SK-MEL-5 (cell line): ENCODE measurements around the gene CORO2B. TPM values are rescaled to one million over a fixed set of nuclear protein-coding genes. Genes with fewer than 3 reads are reported as not detected.
A peak's percentile ranks its signal among the peaks of the same experiment; 100 is the strongest.

Experiments
- DNase-seq: peaks from one replicate; pipeline ENCODE4 v3.0.0-alpha.2; 2016; ENCODE audit warnings: low read depth, low spot score
- in situ Hi-C: cut with HindIII; loops from 2 replicates; pipeline ENCODE4 v1.10.0; 2016; ENCODE audit warnings: low sequenced_read_pairs, high pct_unique_total_duplicates, low pct_unique_long_range_greater_than_20kb
- total RNA-seq: library from RNA; depleted of rRNA; stranded (reverse); fragments of >200 nt; shearing (Covaris generic); gene quantifications from 2 replicates; pipeline ENCODE4 v1.2.3, GENCODE V29; 2014

CORO2B gene
- total RNA-seq, 1 experiment from 2014 or later: 0.13 TPM

GRCh38 chr15:68687136-68687735 lies 108.4 kb downstream of the CORO2B start:
- in situ Hi-C loops: no loop called here
- no peak for DNase-seq

DNA sequence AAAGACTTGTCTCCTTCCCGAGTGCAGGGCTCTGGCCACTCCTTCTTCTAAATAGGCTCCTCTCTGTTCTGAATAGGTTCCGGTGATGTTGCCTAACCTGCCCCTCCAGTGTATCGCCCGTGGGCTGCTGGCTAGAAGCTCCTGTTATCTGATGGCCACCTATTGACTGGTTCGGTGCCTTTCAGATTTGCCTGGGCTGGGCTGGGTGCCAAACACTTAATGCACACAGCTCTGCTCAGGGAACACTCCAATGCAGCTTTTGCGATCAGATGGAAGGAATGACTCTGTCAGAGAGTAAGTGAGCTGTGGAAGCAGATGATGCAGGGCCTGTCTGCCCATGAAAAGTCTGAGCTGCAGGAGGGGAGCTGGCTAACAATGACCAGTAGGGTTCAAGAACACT lies 112.9 kb downstream of the CORO2B start:
- peak; percentile 42 for DNase-seq
- in situ Hi-C loops: no loop called here

GRCh38 chr15:68693071-68693470 lies 114.3 kb downstream of the CORO2B start:
- no peak for DNase-seq
- in situ Hi-C loops: no loop called here

DNA sequence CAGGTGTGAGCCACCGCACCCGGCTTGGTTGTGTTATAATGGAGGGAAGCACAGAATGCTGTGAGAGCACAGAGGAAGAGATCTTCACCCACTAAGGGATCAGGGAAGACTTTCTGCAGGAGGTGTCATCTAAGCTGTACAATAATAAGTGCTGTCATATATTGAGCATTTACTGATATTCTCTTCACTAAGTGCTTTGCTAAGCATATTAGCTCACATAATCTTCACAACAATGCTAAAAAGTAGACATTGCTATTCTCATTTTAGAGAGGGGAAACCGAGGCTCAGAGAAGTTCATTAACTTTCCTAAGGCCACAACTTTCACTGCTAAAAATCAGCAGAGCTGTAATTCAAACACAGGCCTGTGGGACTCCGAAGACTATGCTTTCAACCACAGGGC lies 115.3 kb downstream of the CORO2B start:
- in situ Hi-C loops: no loop called here

DNA sequence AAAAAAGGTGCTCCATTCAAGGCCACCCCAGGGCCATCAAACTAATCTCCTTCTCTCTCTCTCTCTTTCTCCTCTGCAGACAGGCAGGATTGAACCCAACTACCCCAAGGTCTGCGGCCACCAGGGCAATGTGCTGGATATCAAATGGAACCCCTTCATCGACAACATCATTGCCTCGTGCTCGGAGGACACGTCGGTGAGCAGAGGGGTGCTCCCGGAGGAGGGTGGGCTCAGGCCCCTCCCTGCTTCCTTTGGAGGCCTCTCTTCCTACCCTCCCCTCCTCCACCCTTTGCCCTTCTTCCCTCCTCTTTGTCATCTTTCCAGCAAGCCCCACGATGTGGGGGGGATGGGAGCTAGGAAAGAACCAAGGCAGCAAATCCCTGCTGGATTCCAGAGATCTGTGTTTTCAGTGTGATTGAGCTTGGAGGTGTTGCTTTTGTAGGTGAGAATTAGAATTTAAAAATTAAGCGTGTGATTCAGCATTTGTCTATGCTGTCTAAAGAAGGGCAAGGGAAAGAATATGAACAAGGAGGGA lies 116.3 kb downstream of the CORO2B start:
- in situ Hi-C loops: no loop called here

More for the DNA sequence above, 115.3 kb downstream of the CORO2B start:
- no peak for DNase-seq

DNA sequence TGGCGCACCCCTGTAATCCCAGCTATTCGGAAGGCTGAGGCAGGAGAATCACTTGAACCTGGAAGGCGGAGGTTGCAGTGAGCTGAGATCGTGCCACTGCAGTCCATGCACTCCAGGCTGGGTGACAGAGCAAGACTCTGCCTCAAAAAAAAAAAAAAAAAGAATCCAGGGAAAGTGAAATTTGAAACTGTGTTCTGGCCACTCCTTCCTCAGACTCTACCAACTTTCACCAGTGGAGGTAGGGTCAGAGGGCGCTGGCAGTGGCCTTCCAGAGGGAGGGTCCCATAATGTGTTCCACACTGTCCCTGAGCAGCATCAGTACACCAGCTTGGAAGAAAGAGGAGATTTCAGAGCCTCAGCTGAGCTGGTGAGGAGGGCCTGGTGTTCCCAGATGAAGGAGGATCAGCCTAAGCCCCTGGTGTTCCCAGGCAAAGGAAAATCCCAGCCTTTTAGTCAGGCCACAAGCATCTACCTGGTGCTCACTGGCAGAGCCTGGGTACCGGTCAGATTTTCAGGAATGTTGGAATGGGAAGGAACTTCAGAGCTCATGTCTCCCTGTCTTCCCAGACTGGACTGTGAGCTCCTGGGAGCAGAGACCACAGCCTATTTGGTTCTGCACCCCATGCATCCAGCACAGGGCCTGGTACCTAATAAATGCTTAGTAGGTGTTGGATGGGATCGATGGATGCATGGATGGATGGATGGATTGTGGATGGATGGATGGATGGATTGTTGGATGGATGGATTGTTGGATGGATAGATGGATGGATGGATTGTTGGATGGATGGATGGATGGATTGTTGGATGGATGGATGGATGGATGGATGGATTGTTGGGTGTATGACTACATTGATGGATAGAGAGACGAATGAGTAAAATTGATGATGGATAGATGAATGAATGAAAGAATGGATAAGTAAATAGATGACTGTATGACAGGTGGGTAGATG lies 117.9 kb downstream of the CORO2B start:
- no peak for DNase-seq
- in situ Hi-C loops: no loop called here

More for the DNA sequence above, 116.3 kb downstream of the CORO2B start:
- DNase-seq: no peak

DNA sequence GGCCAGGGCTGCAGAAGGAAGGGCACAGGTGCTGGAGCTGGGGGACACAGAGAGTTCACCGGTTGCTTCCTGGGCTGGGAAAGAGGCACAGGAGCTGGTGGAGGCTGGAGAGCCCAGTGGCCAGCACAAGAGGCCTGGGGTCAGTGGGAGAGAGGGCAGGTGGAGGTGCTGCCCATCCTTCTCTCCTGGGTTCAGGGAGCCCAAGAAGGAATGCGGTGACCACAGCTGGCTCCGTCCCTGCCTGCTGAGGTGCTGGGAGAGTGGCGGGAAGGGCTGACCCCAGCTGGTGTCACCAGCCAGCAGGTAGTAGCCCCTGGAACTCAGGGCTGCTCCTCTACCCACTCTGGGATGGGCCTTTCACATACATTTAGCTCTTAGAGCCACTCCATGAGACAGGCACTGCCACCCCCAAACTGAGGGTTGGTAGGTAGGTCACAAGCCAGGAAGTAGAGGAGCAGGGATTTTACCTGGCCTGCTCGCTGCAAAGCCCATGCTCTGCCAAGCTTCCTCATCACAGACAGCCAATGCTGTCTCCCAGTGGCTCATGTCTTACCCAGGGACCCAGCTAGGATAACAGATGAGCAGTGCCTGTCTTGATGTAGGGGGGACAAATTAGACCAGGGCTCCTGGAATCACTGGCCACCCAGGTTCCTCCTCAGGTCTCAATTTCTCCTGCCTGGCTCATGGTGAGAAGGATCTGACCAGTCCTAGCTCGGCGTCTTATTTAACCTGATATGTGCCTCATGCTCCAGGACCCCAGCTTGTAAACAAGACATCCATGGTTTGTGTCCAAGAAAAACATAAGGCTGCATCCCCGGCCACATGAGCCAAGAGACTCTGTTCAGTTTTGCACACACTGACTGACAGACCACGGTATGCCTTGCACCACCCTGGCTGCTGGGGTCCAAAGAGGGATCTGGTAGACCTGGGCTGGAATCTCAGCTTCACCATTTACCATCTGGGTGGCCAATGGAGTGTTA lies 119.2 kb downstream of the CORO2B start:
- no peak for DNase-seq
- in situ Hi-C loops: no loop called here

DNA sequence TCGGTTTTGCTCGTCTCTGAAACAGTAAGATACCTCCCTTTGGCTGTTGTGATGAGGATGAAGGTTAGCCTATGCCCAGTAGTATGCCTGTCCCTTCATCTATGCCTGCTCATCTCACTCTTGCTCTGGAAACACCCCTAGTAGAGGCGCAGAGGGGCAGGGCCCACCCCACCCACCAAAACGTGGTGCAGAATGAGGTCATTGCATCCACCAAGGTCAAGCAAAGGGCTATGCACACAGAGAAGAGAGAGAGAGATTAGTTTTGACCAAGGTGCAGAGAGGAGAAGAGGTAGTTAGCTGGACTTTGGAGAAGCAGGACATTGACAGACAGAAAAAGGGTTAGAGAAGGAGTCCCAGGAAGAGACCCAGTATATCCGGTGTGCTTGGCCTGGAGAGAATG lies 119.9 kb downstream of the CORO2B start:
- DNase-seq: no peak
- in situ Hi-C loops: no loop called here

GRCh38 chr15:68699124-68699880 lies 120.5 kb downstream of the CORO2B start:
- in situ Hi-C loops: no loop called here
- DNase-seq: no peak

- no peak for DNase-seq
- in situ Hi-C loops: no loop called here
Measured at GRCh38 chr15:68699881-68700454, 121.2 kb downstream of the CORO2B start.

DNA sequence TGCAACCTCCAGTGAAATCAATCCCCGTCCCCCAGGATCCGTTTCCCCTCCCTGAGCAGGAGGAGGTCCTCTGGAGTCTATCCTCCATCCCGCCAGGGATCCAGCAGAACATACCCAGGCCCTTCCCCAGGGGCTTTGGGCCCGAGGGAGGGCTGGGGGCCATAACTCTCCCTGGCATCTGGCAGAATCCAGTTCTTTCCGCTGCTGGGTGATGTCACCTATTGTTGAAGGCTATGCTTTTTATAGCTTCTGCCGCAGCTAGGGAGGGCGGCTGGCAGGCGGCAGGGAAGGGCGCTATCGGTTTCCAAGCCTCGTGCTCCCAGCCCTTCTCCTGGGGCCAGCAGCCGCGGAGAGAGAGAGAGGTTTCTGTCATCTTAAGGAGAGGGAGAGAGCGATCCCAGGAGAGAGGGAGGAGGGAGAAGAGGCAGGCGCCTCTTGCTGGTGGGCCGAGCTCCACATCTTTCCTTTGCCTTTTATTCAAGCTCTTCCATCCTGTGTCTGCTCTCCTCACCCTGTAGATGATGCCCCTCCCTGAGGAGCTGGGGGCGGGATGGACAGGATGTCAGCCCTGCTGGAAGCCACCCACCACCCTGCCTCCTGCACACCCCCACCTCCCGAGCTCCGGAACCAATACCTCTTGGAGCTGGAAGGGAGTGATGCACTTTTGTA lies 121.8 kb downstream of the CORO2B start:
- in situ Hi-C loops: no loop called here
- DNase-seq: peak; percentile 20

GRCh38 chr15:68701886-68702285 lies 123.1 kb downstream of the CORO2B start:
- DNase-seq: no peak
- in situ Hi-C loops: no loop called here

GRCh38 chr15:68704496-68705021 lies 125.8 kb downstream of the CORO2B start:
- in situ Hi-C loops: no loop called here
- no peak for DNase-seq

DNA sequence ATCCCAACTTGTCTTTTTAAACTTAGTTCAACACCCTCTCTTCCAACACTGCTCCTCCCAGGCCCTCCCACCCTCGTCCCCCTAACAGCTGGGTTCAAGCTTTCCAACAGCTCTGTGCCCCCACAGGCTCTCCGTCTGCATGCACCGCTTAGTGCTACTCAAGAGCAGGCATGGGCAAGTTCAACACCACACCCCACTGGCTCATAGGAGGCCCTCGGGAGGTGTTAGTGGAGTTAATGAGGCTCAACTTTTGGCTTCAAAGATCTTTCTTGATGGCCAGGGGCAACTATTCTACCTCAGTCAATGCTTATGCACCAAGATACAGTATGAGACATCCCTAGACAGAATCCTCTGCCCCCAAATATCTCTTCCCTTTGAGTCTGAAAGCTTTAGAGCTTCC lies 127.5 kb downstream of the CORO2B start:
- in situ Hi-C loops: no loop called here
- DNase-seq: no peak

DNA sequence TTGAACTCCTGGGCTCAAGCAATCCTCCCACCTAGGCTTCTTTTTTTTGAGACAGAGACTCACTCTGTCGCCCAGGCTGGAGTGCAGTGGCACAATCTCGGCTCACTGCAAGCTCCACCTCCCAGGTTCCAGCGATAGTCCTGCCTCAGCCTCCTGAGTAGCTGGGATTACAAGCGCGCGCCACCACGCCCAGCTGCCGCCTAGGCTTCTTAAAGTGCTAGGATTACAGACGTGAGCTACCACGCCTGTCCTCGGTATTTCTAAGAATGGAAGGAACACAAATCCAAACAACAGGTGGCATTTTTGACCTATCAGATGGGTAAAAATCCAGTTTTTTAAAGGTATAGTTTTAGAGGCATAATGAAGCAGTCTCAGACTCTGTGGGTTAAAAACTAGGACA lies 128.1 kb downstream of the CORO2B start:
- DNase-seq: no peak
- in situ Hi-C loops: no loop called here

DNA sequence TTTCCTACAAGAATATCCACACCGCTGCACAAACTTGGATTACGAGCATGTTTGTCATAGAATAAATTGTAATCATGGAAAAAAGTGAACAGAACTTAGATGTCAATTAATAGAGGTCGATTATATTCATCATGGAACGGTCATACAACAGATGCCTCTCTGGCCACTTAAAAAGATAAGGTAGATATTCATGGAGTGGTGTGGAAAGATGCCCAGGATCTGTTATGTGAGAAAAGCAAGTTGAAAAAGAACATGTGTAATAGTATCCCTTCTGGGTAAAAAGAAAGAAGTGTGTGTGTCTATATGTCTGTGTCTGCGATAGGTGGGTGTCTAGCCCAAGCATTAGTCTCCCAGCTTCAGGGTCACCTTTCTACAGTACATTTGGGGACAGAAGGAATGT lies 128.6 kb downstream of the CORO2B start:
- no peak for DNase-seq
- in situ Hi-C loops: no loop called here
